HG02798 (cell line): ENCODE measurements around the gene CCT2.
"Not testable (repeated sequence)": the region's sequence is repeated elsewhere in the genome, so short reads cannot be mapped to it uniquely, and the experiment has no call there.

Experiments used
- ATAC-seq: cut with Tn5 transposase; IDR thresholded peaks from one replicate; pipeline ENCODE4 v1.9.1; 2021; ENCODE audit warnings: mild to moderate bottlenecking; ENCODE audit not compliant: unreplicated experiment, poor library complexity

Gene CCT2

DNA sequence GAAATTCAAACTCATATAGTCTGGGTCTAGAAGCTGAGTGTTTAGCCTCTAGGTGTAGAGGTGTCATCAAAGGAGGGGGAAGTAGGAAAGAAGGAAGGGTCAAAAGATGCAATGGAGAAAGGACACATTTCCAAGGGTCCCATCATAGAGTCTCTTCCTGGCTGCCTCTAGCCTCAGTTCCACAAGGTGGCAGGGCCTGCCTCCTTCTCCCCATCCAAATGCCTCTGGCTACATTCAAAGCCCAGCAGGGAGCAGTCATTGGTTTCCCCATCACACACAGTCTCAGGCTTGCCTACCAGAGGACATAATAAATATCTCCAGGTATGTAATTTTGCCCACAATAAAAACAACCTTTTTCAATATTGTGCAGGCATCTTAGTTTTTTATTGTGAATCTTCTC, 2.1 kb upstream of the CCT2 start:
- no peak for ATAC-seq

- ATAC-seq, result no peak
Measured at GRCh38 chr12:69588527-69588926, 3.3 kb downstream of the CCT2 start.

DNA sequence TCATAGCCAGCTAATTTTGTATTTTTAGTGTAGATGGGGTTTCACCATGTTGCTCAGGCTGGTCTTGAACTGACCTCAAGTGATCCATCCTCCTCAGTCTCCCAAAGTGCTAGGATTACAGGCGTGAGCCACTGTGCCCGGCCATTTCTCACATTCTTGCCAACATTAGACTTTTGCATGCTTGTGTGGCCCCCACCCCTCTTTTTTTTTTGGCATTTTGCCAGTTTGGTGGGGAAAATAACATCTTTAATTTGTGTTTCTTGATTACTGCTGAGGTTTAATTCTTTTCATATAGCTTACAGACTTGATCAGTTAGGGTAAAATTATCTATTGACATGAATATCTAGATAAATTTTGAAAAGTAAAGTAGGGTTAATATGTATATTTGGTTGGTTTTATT, 3.8 kb downstream of the CCT2 start:
- ATAC-seq, result no peak

- no peak for ATAC-seq
Measured at GRCh38 chr12:69595689-69596088, 10.4 kb downstream of the CCT2 start.

DNA sequence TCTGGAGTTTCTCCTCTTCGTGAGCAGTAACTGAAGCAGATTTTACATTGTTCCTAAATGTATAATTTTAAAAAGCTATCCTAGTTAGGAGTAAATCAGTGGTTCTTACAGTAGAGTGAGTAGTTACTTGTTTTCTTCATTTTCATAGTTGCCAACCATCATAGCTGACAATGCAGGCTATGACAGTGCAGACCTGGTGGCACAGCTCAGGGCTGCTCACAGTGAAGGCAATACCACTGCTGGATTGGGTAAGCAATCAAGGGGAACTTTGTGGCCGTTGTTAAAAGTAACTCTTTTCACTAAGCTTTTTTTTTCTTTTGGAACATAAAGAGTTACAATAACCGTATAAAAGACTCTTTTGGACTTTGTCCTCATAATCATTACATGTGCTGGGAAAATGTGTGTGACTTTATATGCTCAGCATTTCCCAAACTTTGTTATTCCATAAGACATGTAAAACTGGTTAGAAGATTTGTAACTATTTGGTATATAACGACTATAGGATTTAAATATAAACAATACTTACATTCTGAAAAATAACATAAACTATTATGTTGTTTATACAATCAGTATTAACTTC, 13.0 kb downstream of the CCT2 start:
- ATAC-seq, result no peak

- ATAC-seq, result no peak
Measured at GRCh38 chr12:69600804-69601203, 15.5 kb downstream of the CCT2 start.

GRCh38 chr12:69601962-69602685, 16.9 kb downstream of the CCT2 start:
- ATAC-seq, result no peak

DNA sequence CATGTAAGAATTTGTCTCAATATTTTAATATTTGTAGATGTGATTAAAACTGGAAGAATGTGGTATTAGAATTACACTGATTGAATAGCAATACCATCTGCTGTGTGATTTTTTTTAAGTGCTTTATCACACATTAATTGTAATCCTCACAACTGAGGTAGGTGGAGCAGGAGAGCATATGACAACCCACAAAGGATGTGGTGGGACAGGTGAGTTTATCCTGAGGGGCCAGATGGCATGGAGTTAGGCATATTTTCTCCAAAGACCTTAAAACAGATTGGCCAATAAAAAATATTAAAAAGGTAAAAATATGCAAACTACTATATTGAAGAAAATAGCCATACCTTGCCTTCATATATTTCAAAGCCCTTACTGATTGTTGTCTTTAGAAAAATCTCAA, 17.7 kb downstream of the CCT2 start:
- no peak for ATAC-seq

- not testable (repeated sequence) for ATAC-seq
Measured at GRCh38 chr12:69603556-69603955, 18.3 kb downstream of the CCT2 start.

DNA sequence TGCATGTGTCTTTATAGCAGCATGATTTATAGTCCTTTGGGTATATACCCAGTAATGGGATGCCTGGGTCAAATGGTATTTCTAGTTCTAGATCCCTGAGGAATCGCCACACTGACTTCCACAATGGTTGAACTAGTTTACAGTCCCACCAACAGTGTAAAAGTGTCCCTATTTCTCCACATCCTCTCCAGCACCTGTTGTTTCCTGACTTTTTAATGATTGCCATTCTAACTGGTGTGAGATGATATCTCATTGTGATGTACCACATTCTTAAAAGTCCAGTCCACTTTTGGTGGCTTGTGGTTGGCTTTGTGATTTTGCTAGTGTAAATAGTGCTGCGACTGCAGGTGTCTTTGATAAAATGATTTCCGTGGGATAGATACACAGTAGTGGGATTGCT, 19.0 kb downstream of the CCT2 start:
- ATAC-seq, result not testable (repeated sequence)

GRCh38 chr12:69608114-69608513, 22.9 kb downstream of the CCT2 start:
- ATAC-seq, result no peak

GRCh38 chr12:69610126-69610525, 24.9 kb downstream of the CCT2 start:
- ATAC-seq, result no peak

- no peak for ATAC-seq
Measured at GRCh38 chr12:69610729-69611128, 25.5 kb downstream of the CCT2 start, which contains the start of gene LRRC10. Gene LRRC10 (minus strand): TSS chr12:69610907. CDS start chr12:69610838, 69 bp downstream.

GRCh38 chr12:69613351-69613750, 28.1 kb downstream of the CCT2 start:
- no peak for ATAC-seq

- ATAC-seq, result no peak
Measured at GRCh38 chr12:69616025-69616424, 30.8 kb downstream of the CCT2 start.

DNA sequence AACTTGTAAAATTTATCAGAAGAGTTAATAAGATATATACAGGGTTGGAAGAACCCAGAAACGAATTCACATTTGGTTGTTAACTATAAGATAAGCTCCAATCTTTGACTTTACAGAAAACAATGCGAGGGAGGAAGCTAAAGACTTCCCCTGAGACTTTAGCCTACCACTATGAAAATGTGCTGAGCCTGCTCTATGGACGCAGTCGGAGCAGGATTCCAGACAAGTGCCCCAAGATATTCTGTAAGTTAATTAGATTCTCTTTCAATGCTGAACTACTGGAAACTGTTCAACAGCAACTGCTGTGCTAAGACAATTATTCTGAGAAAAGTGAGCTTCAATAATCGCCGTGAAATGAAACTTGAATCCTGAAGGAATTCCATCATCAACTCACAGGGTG, 33.8 kb downstream of the CCT2 start:
- no peak for ATAC-seq

DNA sequence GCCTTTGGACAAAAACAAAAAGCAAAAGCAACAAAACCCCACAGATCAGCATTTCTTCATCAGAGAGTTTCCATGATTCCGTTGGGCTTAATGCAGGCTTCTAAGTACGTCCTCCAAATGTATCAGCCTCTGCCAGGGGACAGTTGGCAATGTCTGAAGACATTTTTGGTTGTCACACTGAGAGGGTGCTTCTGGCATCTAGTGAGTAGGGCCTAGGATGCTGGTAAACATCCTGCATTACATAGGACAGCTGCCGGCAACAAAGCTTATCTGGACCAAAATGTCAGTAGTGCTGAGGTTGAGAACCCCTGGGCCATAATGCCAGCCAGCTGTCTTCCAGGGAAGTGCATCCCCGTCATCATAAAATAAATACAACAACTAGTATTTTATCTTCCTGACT, 34.8 kb downstream of the CCT2 start:
- no peak for ATAC-seq

- no peak for ATAC-seq
Measured at GRCh38 chr12:69620921-69621320, 35.7 kb downstream of the CCT2 start.

DNA sequence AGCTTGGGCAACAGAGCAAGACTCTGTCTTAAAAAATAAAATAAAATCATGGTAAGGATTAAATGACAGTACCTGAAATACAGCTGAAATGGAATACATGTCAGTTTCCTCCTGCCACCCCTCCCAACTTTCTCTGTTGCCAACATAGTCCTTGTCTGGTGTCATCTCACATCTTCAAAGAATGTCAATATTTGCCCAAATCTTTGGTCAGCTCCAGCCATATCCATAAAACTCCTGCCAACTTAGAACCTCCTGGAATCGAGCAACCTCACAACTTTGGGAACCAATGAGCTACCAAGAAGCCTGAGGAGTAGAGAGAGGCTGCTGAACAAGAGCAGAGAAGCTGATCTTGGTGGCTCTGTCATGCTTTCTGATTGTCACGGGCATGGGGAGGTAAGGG, 36.3 kb downstream of the CCT2 start:
- ATAC-seq, result no peak

DNA sequence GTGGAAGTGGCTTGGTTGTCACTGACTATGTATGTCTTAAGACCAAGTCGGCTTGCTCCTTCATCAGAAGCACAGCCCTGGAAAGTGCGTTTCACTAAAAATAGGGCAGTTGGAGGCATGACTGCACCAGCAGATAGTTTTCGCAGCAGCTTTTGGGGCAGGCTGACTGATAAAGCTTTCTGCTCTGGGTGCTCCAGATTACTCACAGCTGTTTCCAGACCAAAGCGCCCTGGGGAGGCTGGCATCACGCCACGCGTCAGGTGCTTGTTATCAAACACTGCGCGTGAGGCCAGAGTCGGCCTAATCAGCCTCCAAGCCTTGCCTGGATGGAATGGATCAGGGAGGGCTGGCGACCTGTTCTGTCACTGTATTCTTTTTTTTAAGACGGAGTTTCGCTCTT, 38.7 kb downstream of the CCT2 start:
- no peak for ATAC-seq

GRCh38 chr12:69627501-69627900, 42.2 kb downstream of the CCT2 start:
- no peak for ATAC-seq

- ATAC-seq, result no peak
Measured at GRCh38 chr12:69630191-69630590, 44.9 kb downstream of the CCT2 start.
